Activated CD4-positive, CD25-positive, alpha-beta regulatory T cell treated with anti-CD3 and anti-CD28 coated beads, Interleukin-2, amount 50 U/mL, for 24 hours (primary cell): ENCODE results near the gene CPEB1.
A peak's percentile ranks its signal among the peaks of the same experiment; 100 is the strongest.
"Not testable (repeated sequence)": the region's sequence is repeated elsewhere in the genome, so short reads cannot be mapped to it uniquely, and the experiment has no call there.

ENCODE experiments used
- ATAC-seq, 2 donors: fragments of 150-1000 bp; cut with Tn5 transposase; one replicate each; pipeline ENCODE4 v1.10.0; 2021; ENCODE audit warnings: mild to moderate bottlenecking in 1 of 2, moderate library complexity in 1 of 2

Gene CPEB1

GRCh38 chr15:82507087-82507486, 140.1 kb downstream of the CPEB1 start:
- ATAC-seq, result not testable (repeated sequence)

- ATAC-seq, result not testable (repeated sequence)
Measured at GRCh38 chr15:82505842-82506241, 141.3 kb downstream of the CPEB1 start.

GRCh38 chr15:82504074-82504473, 143.1 kb downstream of the CPEB1 start:
- not testable (repeated sequence) for ATAC-seq

- ATAC-seq, result peak; percentile 60 to 78
Measured at GRCh38 chr15:82502700-82503339, 144.3 kb downstream of the CPEB1 start.

GRCh38 chr15:82500772-82501171, 146.4 kb downstream of the CPEB1 start:
- ATAC-seq, result not testable (repeated sequence)

GRCh38 chr15:82497978-82498377, 149.2 kb downstream of the CPEB1 start:
- not testable (repeated sequence) for ATAC-seq
